ENCODE measurements around the gene PRDM15.

Gene PRDM15

DNA sequence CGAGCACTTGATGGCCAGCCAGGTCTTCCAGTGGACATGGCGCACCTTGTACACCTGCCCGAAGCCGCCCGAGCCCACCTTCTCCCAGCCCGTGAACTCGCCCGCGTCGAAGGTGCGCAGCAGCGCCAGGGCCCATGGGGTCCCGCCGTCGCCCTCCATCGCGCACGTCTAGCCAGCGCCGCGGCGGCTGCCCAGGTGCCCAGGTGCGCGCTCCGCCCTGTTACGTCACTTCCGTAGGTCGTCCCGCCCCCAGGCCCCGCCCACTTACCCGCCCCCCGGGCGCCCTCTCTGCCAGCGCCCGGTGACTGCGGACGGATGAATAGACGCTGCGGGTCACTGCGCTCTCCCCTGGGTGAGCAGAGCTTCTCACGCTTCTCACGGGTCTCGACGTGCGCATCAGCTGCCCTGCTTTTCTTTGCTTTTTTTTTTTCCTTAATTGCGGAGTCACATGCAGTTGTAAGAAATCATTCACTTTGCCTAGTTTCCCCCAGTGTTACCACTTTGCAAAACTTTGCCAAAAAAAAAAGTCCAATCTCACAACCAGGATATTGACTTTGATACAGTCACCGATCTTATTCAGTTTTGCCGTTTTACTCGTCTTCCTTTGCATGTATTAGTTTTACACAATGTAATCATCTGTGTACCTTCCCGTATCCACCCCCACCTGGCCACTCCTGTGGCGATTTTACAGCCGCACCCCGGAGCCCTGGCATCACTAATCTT, 112.1 kb downstream of the PRDM15 start, which contains the start of gene RIPK4:
Gene RIPK4, minus strand, starts transcription at position 170 of the 723 bp plus-strand sequence. Its CDS starts 11 bp downstream, at position 159.
- peak; percentile 21 to 59 (median 42) for DNase-seq (ENCODE audit: low read depth in 4 of 4, low spot score in 1 of 4)

DNA sequence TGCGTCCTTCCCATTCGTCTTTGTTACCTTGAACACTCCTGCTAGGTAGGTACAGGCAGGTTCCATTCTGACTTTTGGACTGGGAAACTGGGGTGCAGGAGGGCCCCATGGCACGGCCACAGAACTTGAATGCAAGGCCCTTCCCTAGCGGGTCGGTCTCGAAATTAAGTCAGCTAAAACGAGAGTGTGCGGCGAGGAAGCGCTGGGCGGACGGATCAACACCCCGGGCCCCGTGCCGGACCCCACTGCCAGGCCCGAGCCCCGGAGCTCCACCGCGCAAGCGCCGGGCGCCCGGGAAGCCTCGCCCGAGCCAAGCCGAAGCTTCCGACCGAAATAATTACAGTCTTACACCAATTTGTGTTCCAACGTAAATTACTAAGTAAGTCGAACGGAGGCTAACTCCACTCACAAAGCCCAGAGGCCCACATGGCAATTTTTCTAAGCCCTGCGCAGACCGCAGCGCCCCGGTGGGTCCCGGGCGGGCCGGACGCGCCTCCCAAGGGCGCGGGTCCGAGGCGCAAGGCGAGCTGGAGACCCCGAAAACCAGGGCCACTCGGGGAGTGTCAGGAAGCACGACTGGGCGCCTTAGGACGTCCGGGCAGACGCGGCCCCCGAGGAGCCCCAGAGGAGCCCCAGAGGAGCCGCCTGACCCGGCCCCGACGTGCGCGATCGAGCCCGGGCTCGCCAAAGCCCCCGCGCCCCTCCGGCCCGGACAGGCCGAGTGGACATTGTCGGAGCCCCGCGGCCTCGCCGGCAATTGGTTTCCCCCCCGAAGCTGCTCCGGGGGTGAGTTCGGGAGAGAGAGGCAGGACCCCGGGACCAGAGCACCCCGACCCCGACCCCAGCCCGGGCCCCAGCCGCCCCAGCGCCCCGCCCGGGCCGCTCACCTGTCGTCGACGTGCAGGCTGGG, 112.9 kb downstream of the PRDM15 start:
- DNase-seq (ENCODE audit: low read depth in 4 of 4, low spot score in 1 of 4), result no peak

GRCh38 chr21:41765420-41765821, 113.7 kb downstream of the PRDM15 start:
- no peak for DNase-seq (ENCODE audit: low read depth in 4 of 4, low spot score in 1 of 4)

DNA sequence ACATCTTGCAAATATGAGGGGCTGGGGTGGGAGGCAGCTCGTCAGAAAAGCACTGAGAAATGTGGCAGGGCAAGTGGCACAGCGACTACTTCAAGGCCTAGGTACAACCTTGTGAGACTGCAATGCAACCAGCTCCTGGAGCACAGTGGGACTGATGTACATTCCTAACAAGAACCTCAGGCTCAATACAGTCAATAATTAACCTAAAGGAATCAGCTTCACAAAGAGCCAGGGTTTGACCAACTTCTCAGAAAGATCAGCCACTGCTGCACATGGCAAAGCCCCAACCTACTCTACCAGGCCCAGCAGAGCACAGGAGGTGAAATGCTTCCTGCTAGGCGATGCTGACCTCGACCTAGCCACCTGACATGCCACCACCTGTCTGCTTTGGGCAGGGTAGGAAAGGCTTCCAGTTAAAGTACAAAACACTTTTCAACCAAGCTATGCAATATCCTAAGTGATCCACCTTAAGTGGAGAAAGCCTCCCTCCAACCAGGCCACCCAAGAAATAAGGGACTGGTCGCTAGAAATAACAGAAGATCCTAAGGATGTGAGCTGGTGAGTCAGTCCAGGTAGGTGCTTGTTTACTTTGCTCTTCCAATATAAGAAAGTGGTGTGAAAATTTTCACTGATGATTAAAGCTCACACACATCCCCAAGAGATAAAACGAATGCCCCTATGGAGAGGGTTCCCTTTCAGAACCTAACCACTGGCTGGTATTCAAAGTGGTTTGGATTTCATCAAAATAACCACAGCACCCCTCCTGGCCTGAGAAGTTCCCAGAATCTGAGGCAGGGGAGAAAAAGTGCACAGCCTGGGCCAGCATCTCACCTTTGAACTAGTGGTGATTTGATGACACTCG, 114.4 kb downstream of the PRDM15 start:
- DNase-seq (ENCODE audit: low read depth in 4 of 4, low spot score in 1 of 4), result no peak

DNA sequence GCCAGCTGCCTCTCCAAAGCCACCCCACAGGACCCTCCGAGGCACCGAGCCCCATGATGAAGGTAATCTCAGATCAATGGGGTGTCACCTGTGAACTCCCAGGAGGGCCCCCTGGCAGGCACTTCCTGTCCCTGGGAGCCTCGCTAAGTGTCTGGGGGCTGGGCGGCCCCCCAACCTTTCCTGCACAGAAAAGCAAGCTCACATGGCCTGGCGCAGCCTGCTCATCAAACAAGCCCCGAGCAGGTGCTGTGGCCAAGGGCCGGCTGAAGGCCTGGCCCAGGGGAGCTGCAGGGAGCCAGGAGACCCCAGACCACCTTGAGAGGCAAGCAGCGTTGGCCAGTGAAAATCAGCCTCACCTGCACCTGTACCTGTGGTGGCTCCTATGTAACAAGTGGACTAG, 115.1 kb downstream of the PRDM15 start:
- no peak for DNase-seq (ENCODE audit: low read depth in 4 of 4, low spot score in 1 of 4)

GRCh38 chr21:41763398-41763931, 115.7 kb downstream of the PRDM15 start:
- DNase-seq (ENCODE audit: low read depth in 4 of 4, low spot score in 1 of 4), result no peak

GRCh38 chr21:41762753-41763152, 116.4 kb downstream of the PRDM15 start:
- no peak for DNase-seq (ENCODE audit: low read depth in 4 of 4, low spot score in 1 of 4)

- DNase-seq (ENCODE audit: low read depth in 4 of 4, low spot score in 1 of 4), result no peak
Measured at GRCh38 chr21:41761934-41762635, 117.1 kb downstream of the PRDM15 start.

GRCh38 chr21:41761211-41761933, 117.8 kb downstream of the PRDM15 start:
- no peak for DNase-seq (ENCODE audit: low read depth in 4 of 4, low spot score in 1 of 4)

DNA sequence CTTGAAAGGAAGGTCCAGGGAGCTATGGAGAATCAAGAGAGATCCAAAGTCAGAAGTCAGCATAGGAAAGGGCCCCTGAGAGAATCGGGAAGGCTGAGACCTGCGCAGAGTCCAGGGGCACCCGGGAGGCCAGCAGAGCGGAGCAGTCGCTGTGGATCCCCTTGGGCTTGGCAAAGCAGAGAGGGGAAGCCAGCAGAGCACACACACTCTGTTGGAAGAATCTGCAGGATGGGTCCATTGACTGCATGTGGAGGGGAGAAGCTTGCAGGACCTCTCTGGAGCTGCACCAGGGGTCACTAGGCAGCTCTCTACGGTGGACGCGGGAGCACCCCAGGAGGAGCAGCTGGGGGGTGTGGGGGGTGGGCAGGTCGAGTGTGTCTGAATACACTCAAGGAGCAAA, 118.7 kb downstream of the PRDM15 start:
- DNase-seq (ENCODE audit: low read depth in 4 of 4, low spot score in 1 of 4), result no peak

DNA sequence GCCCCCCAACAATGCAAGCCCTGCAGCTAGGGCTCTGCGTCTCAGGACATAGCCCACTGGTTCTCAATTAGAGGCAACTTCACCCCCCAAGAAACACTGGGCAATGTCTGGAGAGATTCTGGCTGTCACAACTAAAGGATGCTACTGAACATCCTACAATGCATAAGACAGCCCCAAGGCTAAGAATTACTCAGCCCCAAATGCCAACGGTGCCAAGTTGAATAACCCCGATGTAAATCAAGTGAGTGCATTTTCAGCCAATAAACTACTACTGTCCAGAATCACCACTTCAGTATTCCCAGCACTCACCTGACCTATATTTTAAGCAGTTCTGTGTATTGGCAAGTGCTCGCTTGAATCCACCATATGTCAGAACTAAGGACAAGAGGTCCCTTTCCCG, 119.2 kb downstream of the PRDM15 start:
- DNase-seq (ENCODE audit: low read depth in 4 of 4, low spot score in 1 of 4), result no peak

DNA sequence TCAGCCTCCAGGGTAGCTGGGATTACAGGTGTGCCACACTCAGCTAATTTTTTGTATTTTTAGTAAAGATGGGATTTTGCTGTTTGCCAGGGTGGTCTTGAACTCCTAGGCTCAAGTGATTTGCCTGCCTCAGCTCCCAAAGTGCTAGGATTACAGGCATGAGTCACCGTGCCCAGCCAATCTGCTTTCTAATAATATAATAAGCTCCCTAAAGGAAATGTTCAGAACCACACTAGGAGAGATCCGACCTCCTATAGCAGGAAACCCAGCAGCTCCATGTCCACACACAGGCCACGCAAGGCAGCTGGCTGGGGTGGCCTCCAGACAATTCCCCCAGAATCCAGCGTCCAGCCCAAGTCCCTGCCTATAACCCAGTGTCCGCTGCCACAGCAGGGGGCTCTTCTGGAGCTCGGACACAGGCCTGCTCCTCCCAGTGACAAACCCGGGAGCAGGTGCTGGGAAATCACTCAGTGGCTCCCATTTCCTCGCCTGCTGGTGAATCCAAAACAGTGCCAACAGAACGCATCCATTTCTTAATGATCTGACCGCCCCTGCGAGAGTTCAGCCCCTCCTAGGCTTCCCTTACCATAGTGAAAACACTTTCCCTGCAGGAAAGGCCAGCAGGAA, 119.8 kb downstream of the PRDM15 start:
- DNase-seq (ENCODE audit: low read depth in 4 of 4, low spot score in 1 of 4), result no peak

GRCh38 chr21:41758550-41758949, 120.6 kb downstream of the PRDM15 start:
- DNase-seq (ENCODE audit: low read depth in 4 of 4, low spot score in 1 of 4), result no peak

- no peak for DNase-seq (ENCODE audit: low read depth in 4 of 4, low spot score in 1 of 4)
Measured at GRCh38 chr21:41755934-41756773, 123.0 kb downstream of the PRDM15 start.

DNA sequence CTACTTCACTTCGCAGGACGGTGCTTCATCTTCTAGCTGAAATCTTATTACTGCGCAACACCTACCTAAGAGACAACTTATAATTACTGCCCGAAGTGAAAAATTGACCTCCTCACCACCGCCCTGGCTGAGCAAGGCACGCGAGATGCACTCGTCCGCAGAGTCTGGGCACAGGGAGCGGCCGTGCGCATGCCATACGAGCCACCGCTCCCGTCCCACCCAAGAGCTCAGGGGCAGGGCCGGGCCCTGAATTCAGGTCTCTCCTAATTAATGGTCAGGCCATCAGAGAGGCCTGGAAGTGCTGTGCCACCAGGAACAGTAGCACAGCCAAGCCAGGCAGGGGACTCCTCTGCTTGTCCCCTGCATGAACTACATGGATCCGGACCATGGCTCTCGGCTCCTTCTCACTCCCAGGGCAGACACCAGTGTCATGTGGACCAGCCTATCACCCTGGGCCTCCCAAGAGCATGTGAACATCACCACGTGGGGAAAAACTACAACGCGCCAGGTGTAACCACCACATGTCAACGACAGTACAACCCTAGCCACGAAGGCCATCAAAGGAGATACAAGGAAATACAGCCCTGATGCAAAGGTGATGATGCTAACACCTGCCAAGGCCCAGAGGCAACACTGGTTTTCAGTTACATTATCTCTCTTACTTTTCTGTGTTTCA, 123.7 kb downstream of the PRDM15 start:
- DNase-seq (ENCODE audit: low read depth in 4 of 4, low spot score in 1 of 4), result no peak

GRCh38 chr21:41754479-41754891, 124.7 kb downstream of the PRDM15 start:
- no peak for DNase-seq (ENCODE audit: low read depth in 4 of 4, low spot score in 1 of 4)

GRCh38 chr21:41753006-41753898, 125.9 kb downstream of the PRDM15 start:
- DNase-seq (ENCODE audit: low read depth in 4 of 4, low spot score in 1 of 4), result no peak
